Astrocyte (in vitro differentiated cells and primary cell): Measurements from ENCODE around the gene PCCA. TPM values are rescaled to one million over a fixed set of nuclear protein-coding genes. Genes with fewer than 3 reads are reported as not detected.

Experiments
- DNase-seq: peaks from one replicate; pipeline ENCODE4 v3.0.0-alpha.2; 2010; ENCODE audit warnings: low read depth
- FAIRE-seq: peaks from 2 replicates; lab custom pipeline; 2011; peaks lifted over from hg19 to GRCh38; lab: Jason Lieb, UNC
- H2AFZ ChIP-seq: 2 replicates; pipeline ENCODE4 v1.6.0; 2012; ENCODE audit warnings: low read depth, low read length, inconsistent platforms
- H3K27ac ChIP-seq: 2 replicates; pipeline ENCODE4 v1.5.1; 2011; ENCODE audit warnings: low read depth, low read length, inconsistent platforms
- H3K27me3 ChIP-seq: 2 replicates; pipeline ENCODE4 v1.6.0; 2011; ENCODE audit warnings: low read length, inconsistent platforms; ENCODE audit not compliant: insufficient read depth
- H3K36me3 ChIP-seq: 2 replicates; pipeline ENCODE4 v1.5.1; 2011; ENCODE audit warnings: low read length, inconsistent platforms; ENCODE audit not compliant: insufficient read depth
- H3K4me1 ChIP-seq: 2 replicates; pipeline ENCODE4 v1.5.1; 2011; ENCODE audit warnings: low read length, inconsistent platforms; ENCODE audit not compliant: insufficient read depth
- H3K4me2 ChIP-seq: 2 replicates; pipeline ENCODE4 v1.6.0; 2012; ENCODE audit warnings: low read length, inconsistent platforms
- H3K4me3 ChIP-seq: 2 replicates; pipeline ENCODE4 v1.5.1; 2011; ENCODE audit warnings: low read depth, mild to moderate bottlenecking, low read length, inconsistent platforms; ENCODE audit not compliant: insufficient read depth
- H3K79me2 ChIP-seq: 2 replicates; pipeline ENCODE4 v1.6.0; 2012; ENCODE audit warnings: mild to moderate bottlenecking, low read length, inconsistent platforms; ENCODE audit not compliant: insufficient read depth
- H3K9ac ChIP-seq: 2 replicates; pipeline ENCODE4 v1.6.0; 2012; ENCODE audit warnings: mild to moderate bottlenecking, low read length, inconsistent platforms
- H3K9me3 ChIP-seq: 2 replicates; pipeline ENCODE4 v1.5.1; 2012; ENCODE audit warnings: low read depth, mild to moderate bottlenecking, low read length, inconsistent platforms; ENCODE audit not compliant: insufficient read depth
- H4K20me1 ChIP-seq: 2 replicates; pipeline ENCODE4 v1.6.0; 2012; ENCODE audit warnings: low read length, inconsistent platforms; ENCODE audit not compliant: insufficient read depth
- H3K27ac Mint-ChIP-seq: one replicate; pipeline ENCODE4 v1.8.0; 2021; ENCODE audit warnings: mild to moderate bottlenecking, mixed read lengths; ENCODE audit not compliant: unreplicated experiment
- H3K27me3 Mint-ChIP-seq: one replicate; pipeline ENCODE4 v1.8.0; 2021; ENCODE audit warnings: low read depth, mixed read lengths; ENCODE audit not compliant: unreplicated experiment
- H3K36me3 Mint-ChIP-seq: one replicate; pipeline ENCODE4 v1.8.0; 2021; ENCODE audit warnings: low read depth, mixed read lengths; ENCODE audit not compliant: unreplicated experiment
- H3K4me1 Mint-ChIP-seq: one replicate; pipeline ENCODE4 v1.8.0; 2021; ENCODE audit warnings: low read depth, mixed read lengths; ENCODE audit not compliant: unreplicated experiment
- H3K4me3 Mint-ChIP-seq: one replicate; pipeline ENCODE4 v1.8.0; 2021; ENCODE audit warnings: mild to moderate bottlenecking, moderate library complexity, mixed read lengths; ENCODE audit not compliant: unreplicated experiment
- H3K9me3 Mint-ChIP-seq: one replicate; pipeline ENCODE4 v1.8.0; 2021; ENCODE audit warnings: mild to moderate bottlenecking, mixed read lengths; ENCODE audit not compliant: unreplicated experiment
- CTCF ChIP-seq: IDR thresholded peaks from 2 replicates; pipeline ENCODE4 v1.5.1; 2011; ENCODE audit warnings: low read depth, mild to moderate bottlenecking, inconsistent platforms, low read length, moderate library complexity; ENCODE audit not compliant: insufficient read depth
- EZH2 ChIP-seq: IDR thresholded peaks from 2 replicates; pipeline ENCODE4 v1.6.1; 2012; ENCODE audit warnings: mild to moderate bottlenecking, low read length, inconsistent platforms; ENCODE audit not compliant: insufficient read depth
- total RNA-seq: library from RNA; stranded (reverse); gene quantifications from 2 replicates; pipeline ENCODE4 v1.2.1, GENCODE V29; 2021

PCCA gene
- total RNA-seq, 1 donor from 2014 or later, result 13.9 TPM

GRCh38 chr13:100561599-100562204 is 472.8 kb downstream of the PCCA start:
- H3K4me3 ChIP-seq, result no peak overlapping the region
- no peak overlapping the region for H3K9ac ChIP-seq
- H3K4me1 Mint-ChIP-seq, result peaks cover 4% of the 10 kb centered on the region
- no peaks in the 10 kb centered on the region for H3K36me3 ChIP-seq
- DNase-seq, result no peak
- H3K4me3 Mint-ChIP-seq, result no peak overlapping the region
- H3K27me3 ChIP-seq, result no peaks in the 10 kb centered on the region
- H3K27me3 Mint-ChIP-seq, result peaks cover 4% of the 10 kb centered on the region
- H4K20me1 ChIP-seq, result no peaks in the 10 kb centered on the region
- H3K4me2 ChIP-seq, result no peak overlapping the region
- no peaks in the 10 kb centered on the region for H3K4me1 ChIP-seq
- H3K27ac ChIP-seq, result no peak overlapping the region
- H3K27ac Mint-ChIP-seq, result no peak overlapping the region
- peaks cover 4% of the 10 kb centered on the region for H3K9me3 ChIP-seq
- no peak for FAIRE-seq
- TF ChIP-seq CTCF (no peak), EZH2 (no peak)
- no peaks in the 10 kb centered on the region for H3K79me2 ChIP-seq
- peaks cover 12% of the 10 kb centered on the region for H3K9me3 Mint-ChIP-seq
- peaks cover 4% of the 10 kb centered on the region for H3K36me3 Mint-ChIP-seq
- H2AFZ ChIP-seq, result no peak overlapping the region

DNA sequence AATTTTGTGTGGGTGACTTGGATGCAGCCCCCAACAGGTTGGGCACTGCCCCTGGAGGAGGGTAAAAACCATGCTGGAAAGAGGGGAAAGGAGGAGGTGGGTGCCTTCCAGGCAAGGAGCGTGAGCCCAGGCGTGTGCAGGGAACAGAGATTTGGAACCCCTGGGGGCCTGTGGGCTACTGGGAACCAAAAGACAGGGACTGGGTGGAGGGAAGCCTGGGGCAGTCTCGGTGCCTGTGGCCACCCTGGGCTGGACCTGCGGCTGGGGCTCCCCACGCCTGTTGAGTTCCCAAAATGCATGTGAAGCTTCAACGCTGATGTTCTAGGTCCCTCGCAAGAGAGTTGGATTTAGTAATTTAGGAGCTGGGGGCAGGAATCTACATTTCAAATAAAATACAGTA is 474.9 kb downstream of the PCCA start:
- H3K4me2 ChIP-seq, result no peak overlapping the region
- H3K79me2 ChIP-seq, result no peaks in the 10 kb centered on the region
- no peak for FAIRE-seq
- H3K27me3 Mint-ChIP-seq, result peaks cover 4% of the 10 kb centered on the region
- peaks cover 6% of the 10 kb centered on the region for H3K4me1 Mint-ChIP-seq
- peaks cover 12% of the 10 kb centered on the region for H3K9me3 Mint-ChIP-seq
- no peaks in the 10 kb centered on the region for H3K27me3 ChIP-seq
- peaks cover 4% of the 10 kb centered on the region for H3K9me3 ChIP-seq
- no peak for TF ChIP-seq EZH2
- TF ChIP-seq CTCF, result no peak
- H3K4me3 ChIP-seq, result no peak overlapping the region
- no peak overlapping the region for H3K27ac Mint-ChIP-seq
- no peak for DNase-seq
- no peaks in the 10 kb centered on the region for H3K36me3 ChIP-seq
- H3K27ac ChIP-seq, result no peak overlapping the region
- no peaks in the 10 kb centered on the region for H4K20me1 ChIP-seq
- peaks cover 4% of the 10 kb centered on the region for H3K36me3 Mint-ChIP-seq
- no peak overlapping the region for H3K4me3 Mint-ChIP-seq
- no peak overlapping the region for H3K9ac ChIP-seq
- H3K4me1 ChIP-seq, result no peaks in the 10 kb centered on the region
- no peak overlapping the region for H2AFZ ChIP-seq

DNA sequence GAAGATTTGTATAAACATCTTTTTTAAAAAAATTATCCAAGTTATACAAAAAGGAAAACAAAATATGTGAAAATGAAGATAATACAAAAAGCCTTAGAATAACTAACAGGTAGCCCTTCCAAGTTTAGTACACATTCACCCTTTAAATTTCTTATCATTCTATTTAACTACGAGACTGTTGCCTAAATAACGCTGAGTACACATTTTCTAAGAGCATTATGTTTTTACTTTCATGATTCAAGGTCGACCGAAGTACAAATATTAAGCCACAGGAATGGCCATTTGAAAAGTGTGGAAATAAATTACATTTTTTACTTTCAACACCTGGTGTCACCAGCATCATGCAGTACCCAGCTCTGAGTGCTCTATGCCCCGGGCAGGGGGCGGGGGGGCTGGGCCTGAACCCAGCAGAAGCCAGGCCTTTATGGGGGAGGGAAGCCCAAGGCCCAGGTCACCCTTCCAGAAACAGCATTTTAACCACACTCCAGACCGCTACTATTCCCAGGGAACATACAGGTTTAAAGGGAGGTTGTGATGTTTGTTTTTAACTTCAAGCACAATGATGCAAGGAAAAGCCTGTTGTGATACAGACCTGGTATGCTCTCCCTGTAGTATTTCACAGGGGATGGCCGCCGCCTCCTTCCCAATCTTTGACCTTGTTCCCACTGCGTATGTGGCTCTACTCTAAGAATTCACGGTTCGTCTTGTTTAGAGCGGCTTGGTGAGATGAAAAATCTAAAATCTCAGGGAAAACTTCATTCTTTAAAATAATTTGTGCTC is 475.7 kb downstream of the PCCA start:
- Mint-ChIP-seq H3K27ac (no peak overlapping the region), H3K27me3 (peaks cover 4% of the 10 kb centered on the region), H3K36me3 (peaks cover 6% of the 10 kb centered on the region), H3K4me1 (peaks cover 6% of the 10 kb centered on the region), H3K4me3 (no peak overlapping the region), H3K9me3 (peaks cover 13% of the 10 kb centered on the region)
- DNase-seq, result no peak
- FAIRE-seq, result no peak
- H3K4me2 ChIP-seq, result no peak overlapping the region
- H3K36me3 ChIP-seq, result no peaks in the 10 kb centered on the region
- TF ChIP-seq EZH2 (no peak), CTCF (no peak)
- no peaks in the 10 kb centered on the region for H3K27me3 ChIP-seq
- H3K4me1 ChIP-seq, result no peaks in the 10 kb centered on the region
- H3K79me2 ChIP-seq, result no peaks in the 10 kb centered on the region
- no peak overlapping the region for H3K9ac ChIP-seq
- no peak overlapping the region for H2AFZ ChIP-seq
- no peak overlapping the region for H3K27ac ChIP-seq
- H3K9me3 ChIP-seq, result peaks cover 4% of the 10 kb centered on the region
- H4K20me1 ChIP-seq, result no peaks in the 10 kb centered on the region
- H3K4me3 ChIP-seq, result no peak overlapping the region
